Measurements from ENCODE around the gene MPO. TPM values are rescaled to one million over a fixed set of nuclear protein-coding genes. Genes with fewer than 3 reads are reported as not detected.

MPO gene
- total RNA-seq, 1 donor from 2014 or later, result 0.35 TPM

DNA sequence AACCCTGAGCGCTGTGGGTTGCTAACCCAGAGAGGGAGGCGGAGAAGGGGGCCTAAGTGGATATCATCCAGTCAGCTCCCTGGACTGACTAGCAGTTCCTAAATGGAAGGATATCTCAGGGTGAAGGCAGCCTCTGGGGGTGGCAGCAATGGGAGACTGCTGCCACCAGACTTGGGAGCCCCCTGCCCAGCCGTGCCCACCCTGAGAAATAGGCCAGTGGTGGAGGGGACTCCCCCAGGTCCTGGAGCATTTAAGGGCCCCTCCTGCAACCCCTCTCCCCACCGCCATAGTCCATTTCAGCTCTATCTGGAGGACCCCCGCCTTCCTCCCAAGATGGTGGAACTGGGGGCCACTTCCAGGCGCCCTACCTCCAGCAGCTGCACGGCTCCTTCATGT lies 39.4 kb upstream of the MPO start:
- Histone ChIP-seq H3K27ac (no peak overlapping the region), H3K9me3 (no peaks in the 10 kb centered on the region), H3K4me1 (no peaks in the 10 kb centered on the region), H3K27me3 (no peaks in the 10 kb centered on the region), H3K36me3 (no peaks in the 10 kb centered on the region), H3K4me3 (no peak overlapping the region)
- intact Hi-C loops (cut with DNase I), result no loop called here
- DNase-seq (peak; percentile 26), ATAC-seq (no peak)
- TF ChIP-seq, protein P1, sequence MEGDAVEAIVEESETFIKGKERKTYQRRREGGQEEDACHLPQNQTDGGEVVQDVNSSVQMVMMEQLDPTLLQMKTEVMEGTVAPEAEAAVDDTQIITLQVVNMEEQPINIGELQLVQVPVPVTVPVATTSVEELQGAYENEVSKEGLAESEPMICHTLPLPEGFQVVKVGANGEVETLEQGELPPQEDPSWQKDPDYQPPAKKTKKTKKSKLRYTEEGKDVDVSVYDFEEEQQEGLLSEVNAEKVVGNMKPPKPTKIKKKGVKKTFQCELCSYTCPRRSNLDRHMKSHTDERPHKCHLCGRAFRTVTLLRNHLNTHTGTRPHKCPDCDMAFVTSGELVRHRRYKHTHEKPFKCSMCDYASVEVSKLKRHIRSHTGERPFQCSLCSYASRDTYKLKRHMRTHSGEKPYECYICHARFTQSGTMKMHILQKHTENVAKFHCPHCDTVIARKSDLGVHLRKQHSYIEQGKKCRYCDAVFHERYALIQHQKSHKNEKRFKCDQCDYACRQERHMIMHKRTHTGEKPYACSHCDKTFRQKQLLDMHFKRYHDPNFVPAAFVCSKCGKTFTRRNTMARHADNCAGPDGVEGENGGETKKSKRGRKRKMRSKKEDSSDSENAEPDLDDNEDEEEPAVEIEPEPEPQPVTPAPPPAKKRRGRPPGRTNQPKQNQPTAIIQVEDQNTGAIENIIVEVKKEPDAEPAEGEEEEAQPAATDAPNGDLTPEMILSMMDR (IDR thresholded peaks at IDR 0.05), result no peak

DNA sequence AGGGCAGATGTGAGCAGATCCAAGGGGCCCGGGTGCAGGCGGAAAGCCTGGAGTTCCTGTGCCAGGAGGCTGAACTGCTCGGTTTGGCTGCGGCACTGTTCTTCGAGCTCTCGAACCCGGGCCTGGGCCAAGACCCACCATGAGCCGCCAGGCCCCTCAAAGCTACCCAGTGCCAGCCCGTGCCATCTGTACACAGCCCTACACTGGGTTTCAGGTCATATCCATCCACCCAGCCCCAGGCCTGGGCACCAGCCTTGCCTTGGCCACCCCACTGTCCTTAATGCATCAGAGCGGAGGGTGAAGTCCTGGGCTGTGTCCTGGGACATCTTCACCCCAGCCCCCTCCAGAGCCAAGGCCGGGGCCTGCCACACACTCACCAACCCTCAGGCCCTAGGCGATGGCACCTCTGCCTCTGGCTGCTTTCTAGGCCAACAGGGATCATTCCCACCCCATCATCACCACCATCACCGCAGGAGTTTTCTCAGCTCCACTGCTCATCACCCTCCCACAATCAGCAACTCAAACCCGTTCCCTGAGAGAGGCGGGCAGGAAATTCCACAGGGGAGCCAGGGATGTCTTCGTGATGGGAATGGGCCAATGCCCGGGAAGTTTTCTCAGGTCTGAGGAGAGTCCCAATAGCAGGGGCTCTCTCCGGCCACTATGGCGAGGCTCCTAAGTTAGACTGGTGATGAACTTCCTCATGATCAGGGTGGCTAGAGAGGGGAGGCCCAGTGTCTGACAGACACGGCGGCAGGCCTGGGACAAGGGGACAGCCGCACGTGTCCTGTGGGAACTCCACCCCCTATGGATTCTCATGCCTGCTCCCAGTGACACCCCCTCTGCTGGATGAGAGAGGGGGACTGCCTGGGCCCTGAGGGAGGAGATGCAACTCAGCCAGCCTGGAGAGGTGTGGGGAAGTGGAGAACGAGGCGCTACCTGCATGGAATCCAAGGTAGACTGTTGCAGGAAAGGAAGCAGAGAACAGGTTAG lies 38.7 kb upstream of the MPO start:
- H3K9me3 ChIP-seq, result no peaks in the 10 kb centered on the region
- H3K27me3 ChIP-seq, result no peaks in the 10 kb centered on the region
- H3K36me3 ChIP-seq, result no peaks in the 10 kb centered on the region
- TF ChIP-seq, protein P1 (IDR thresholded peaks at IDR 0.05), result no peak
- ATAC-seq, result no peak
- H3K27ac ChIP-seq, result no peak overlapping the region
- H3K4me3 ChIP-seq, result no peak overlapping the region
- no peaks in the 10 kb centered on the region for H3K4me1 ChIP-seq
- peak; percentile 57 for DNase-seq
- intact Hi-C loops (cut with DNase I), result no loop called here

DNA sequence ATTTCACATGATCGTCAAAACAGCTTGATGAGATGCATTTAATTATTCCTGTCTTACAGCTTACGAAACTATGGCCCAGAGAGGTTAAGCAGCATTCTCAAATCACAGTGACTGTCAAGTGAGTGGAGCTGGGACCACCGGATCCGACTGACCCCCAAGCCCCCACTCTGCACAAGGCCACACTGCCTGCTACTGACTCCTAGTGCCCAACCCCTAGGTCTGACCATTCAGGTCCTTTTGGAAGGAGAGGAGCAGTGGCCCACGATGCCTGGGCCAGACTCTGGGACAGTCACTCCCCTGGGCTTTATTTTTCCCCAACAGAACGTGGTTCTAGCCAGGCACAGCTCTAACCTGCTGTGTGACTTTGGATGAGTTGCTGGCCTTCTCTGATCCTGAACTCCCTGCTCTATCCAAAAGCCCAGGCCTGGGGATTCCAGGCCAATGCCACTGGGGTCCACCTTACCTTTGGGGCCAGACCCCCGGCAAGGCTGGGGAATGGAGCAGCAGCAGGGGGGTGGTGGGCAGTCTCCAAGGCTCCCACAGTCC lies 38.0 kb upstream of the MPO start:
- no peaks in the 10 kb centered on the region for H3K36me3 ChIP-seq
- ATAC-seq, result no peak
- no peaks in the 10 kb centered on the region for H3K4me1 ChIP-seq
- TF ChIP-seq, protein P1 (IDR thresholded peaks at IDR 0.05), result no peak
- no peak overlapping the region for H3K4me3 ChIP-seq
- no peaks in the 10 kb centered on the region for H3K9me3 ChIP-seq
- DNase-seq, result peak; percentile 30
- no peaks in the 10 kb centered on the region for H3K27me3 ChIP-seq
- H3K27ac ChIP-seq, result no peak overlapping the region
- intact Hi-C loops (cut with DNase I), result no loop called here

DNA sequence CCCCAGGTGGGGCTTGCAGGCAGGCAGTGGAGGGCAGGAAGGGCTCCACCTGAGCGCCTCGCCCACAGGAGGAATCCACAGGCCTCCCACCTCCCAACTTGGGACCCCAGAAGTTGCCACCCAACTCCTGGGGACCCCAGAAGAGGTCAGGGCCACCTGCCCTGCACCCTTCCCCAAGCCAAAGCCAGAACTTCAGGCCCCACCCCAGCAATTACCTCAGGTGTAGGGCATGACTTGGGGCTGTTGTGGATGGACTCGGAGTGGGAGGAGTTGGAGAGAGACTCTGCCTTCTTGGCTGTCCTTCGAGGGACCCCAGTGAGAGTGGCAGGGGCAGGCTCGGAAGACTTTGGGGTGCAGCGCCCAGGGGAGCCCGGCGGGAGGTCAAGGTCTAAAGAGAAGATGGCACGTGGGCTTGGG lies 37.3 kb upstream of the MPO start:
- ATAC-seq, result no peak
- intact Hi-C loops (cut with DNase I), result no loop called here
- H3K36me3 ChIP-seq, result no peaks in the 10 kb centered on the region

DNA sequence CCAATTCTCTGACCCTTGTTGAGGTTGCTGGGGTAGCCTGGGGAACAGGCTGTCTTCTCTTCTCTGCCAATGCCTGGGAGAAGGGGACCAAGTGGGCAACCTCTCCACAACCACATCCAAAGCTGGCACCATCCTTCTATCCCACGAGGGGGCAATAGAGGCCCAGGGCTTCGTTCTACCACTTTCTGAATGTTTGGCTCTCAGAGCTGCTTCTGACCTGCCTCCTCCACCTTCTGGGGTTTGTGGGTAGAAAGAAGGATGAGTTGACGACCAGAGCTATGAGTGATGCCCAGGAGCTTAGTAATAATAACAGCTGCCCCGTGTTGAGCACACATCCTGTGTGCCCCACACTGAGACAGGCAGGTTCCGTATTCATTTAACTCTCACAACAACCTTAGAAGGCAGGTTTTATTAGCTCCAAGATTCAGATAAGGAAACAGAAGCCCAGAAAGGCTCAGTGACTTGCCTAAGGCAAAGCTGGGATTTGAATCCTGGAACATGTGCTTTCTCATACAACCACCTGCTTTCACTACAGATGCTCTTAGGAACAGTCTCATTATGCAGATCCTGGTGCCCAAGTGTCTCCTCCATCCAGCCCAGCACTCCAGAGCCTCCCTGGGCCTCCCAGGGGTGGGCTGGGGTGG lies 36.8 kb upstream of the MPO start:
- H3K36me3 ChIP-seq, result no peaks in the 10 kb centered on the region
- H3K27me3 ChIP-seq, result no peaks in the 10 kb centered on the region
- TF ChIP-seq, protein P1 (IDR thresholded peaks at IDR 0.05), result peak; percentile 61
- no peak overlapping the region for H3K27ac ChIP-seq
- DNase-seq (peak; percentile 60), ATAC-seq (peak; percentile 83)
- H3K9me3 ChIP-seq, result no peaks in the 10 kb centered on the region
- H3K4me3 ChIP-seq, result no peak overlapping the region
- no peaks in the 10 kb centered on the region for H3K4me1 ChIP-seq
- intact Hi-C loops (cut with DNase I), result no loop called here

More for the DNA sequence above, 37.3 kb upstream of the MPO start:
- Histone ChIP-seq H3K4me3 (no peak overlapping the region), H3K9me3 (no peaks in the 10 kb centered on the region), H3K27ac (no peak overlapping the region), H3K27me3 (no peaks in the 10 kb centered on the region), H3K4me1 (no peaks in the 10 kb centered on the region)
- TF ChIP-seq, protein P1 (IDR thresholded peaks at IDR 0.05), result no peak
- DNase-seq, result peak; percentile 49
